GM12878 (cell line): ENCODE measurements around the gene IFNL2.
"Not testable (repeated sequence)": the region's sequence is repeated elsewhere in the genome, so short reads cannot be mapped to it uniquely, and the experiment has no call there.

ENCODE experiments used
- CBX3 ChIP-seq: fragments of 200-600 bp; sonication (generic); IDR thresholded peaks from 2 replicates; pipeline ENCODE4 v1.6.1; 2016; ENCODE audit warnings: low read depth, borderline replicate concordance
- CHD1 ChIP-seq: IDR thresholded peaks from 2 replicates; pipeline ENCODE4 v1.6.1; 2012; ENCODE audit warnings: low read depth, low read length, improper control_type of control experiment
- CTCF ChIP-seq, 3 experiments: IDR thresholded peaks in 2 of 3; conservative IDR thresholded peaks in 1 of 3; 2 replicates each; pipeline ENCODE4 v1.5.1; 2011; ENCODE audit warnings: low read depth in 3 of 3, low read length in 3 of 3, mild to moderate bottlenecking in 3 of 3, control low read depth in 2 of 3, moderate library complexity in 2 of 3, inconsistent platforms in 1 of 3, mixed read lengths in 1 of 3; ENCODE audit not compliant: control insufficient read depth in 2 of 3, insufficient read depth in 1 of 3; ENCODE audit errors: extremely low read depth in 1 of 3
- EED ChIP-seq: sonication (generic); IDR thresholded peaks from 2 replicates; pipeline ENCODE4 v1.6.1; 2016; ENCODE audit warnings: antibody characterized with exemption, low read depth
- ELK1 ChIP-seq: IDR thresholded peaks from 2 replicates; pipeline ENCODE4 v1.6.1; 2012; ENCODE audit warnings: low read depth, low read length, improper control_type of control experiment
- FOS ChIP-seq: IDR thresholded peaks from 3 replicates; pipeline ENCODE4 v1.6.1; 2011; ENCODE audit warnings: borderline replicate concordance; ENCODE audit not compliant: insufficient read length; ENCODE audit errors: extremely low read depth
- MAX ChIP-seq: IDR thresholded peaks from 2 replicates; pipeline ENCODE4 v1.6.1; 2012; ENCODE audit warnings: low read depth, low read length, improper control_type of control experiment
- NFXL1 ChIP-seq: fragments of 450-650 bp; IDR thresholded peaks from 2 replicates; pipeline ENCODE4 v1.6.1; 2017; ENCODE audit warnings: antibody characterized with exemption, mild to moderate bottlenecking, borderline replicate concordance
- NKRF ChIP-seq: fragments of 450-650 bp; conservative IDR thresholded peaks from 2 replicates; pipeline ENCODE4 v1.6.1; 2017; ENCODE audit warnings: mild to moderate bottlenecking, moderate library complexity
- NRF1 ChIP-seq: conservative IDR thresholded peaks from 2 replicates; pipeline ENCODE4 v1.6.1; 2011; ENCODE audit warnings: mild to moderate bottlenecking, low read depth, low read length, improper control_type of control experiment
- POLR2A ChIP-seq: IDR thresholded peaks from 2 replicates; pipeline ENCODE4 v1.6.1; 2011; ENCODE audit warnings: low read depth, mild to moderate bottlenecking, low read length
- SMAD1 ChIP-seq: fragments of 450-650 bp; IDR thresholded peaks from 2 replicates; pipeline ENCODE4 v1.6.1; 2018; ENCODE audit warnings: mild to moderate bottlenecking, low read depth; ENCODE audit not compliant: partially characterized antibody
- TAF1 ChIP-seq: IDR thresholded peaks from 2 replicates; pipeline ENCODE4 v1.6.1; 2011; ENCODE audit warnings: mild to moderate bottlenecking, low read depth, low read length, borderline replicate concordance
- TCF12 ChIP-seq: IDR thresholded peaks from 2 replicates; pipeline ENCODE4 v1.6.1; 2011; ENCODE audit warnings: low read depth, mild to moderate bottlenecking, low read length

GRCh38 chr19:39268531-39269223, 481 bp downstream of the IFNL2 start:
- TF ChIP-seq TCF12; CTCF (IDR thresholded peaks at IDR 0.05 in 2 of 3, conservative IDR thresholded peaks at IDR 0.05 in 1 of 3; ENCODE audit: control insufficient read depth in 2 of 3, extremely low read depth in 1 of 3, insufficient read depth in 1 of 3, low read depth in 3 of 3, low read length in 3 of 3); POLR2A; CBX3; FOS; CHD1; MAX; SMAD1; TAF1; NFXL1; NRF1; NKRF; EED; ELK1: not testable (repeated sequence)
